GM12865 (cell line): Measurements from ENCODE around the gene KLHL41.

ENCODE experiments used
- DNase-seq: peaks from one replicate; pipeline ENCODE4 v3.0.0; 2010; ENCODE audit warnings: low read depth
- H3K4me3 ChIP-seq: 2 replicates; pipeline ENCODE4 v1.5.1; 2011; ENCODE audit warnings: mild to moderate bottlenecking, low read depth, low read length, control low read depth
- CTCF ChIP-seq: IDR thresholded peaks from 2 replicates; pipeline ENCODE4 v1.5.1; 2011; ENCODE audit warnings: low read length, control low read depth, low read depth, inconsistent platforms; ENCODE audit not compliant: insufficient read depth; ENCODE audit errors: missing control alignments

The KLHL41 gene

GRCh38 chr2:169509298-169509885, at the start of gene KLHL41:
Gene KLHL41, plus strand, starts transcription at chr2:169509702. Its CDS starts 77 bp downstream, at chr2:169509779.
- no peak within 1 kb of the TSS for H3K4me3 ChIP-seq
- no peak for TF ChIP-seq CTCF
- DNase-seq = no peak

- no peak overlapping the region for H3K4me3 ChIP-seq
Observed at GRCh38 chr2:169461143-169461542, 48.4 kb upstream of the KLHL41 start.

GRCh38 chr2:169462896-169463695, 46.4 kb upstream of the KLHL41 start:
- DNase-seq = no peak

More at GRCh38 chr2:169461143-169461542, 48.4 kb upstream of the KLHL41 start:
- peak; percentile 14 for DNase-seq
- TF ChIP-seq CTCF = no peak

GRCh38 chr2:169464466-169464865, 45.0 kb upstream of the KLHL41 start:
- DNase-seq = no peak
- TF ChIP-seq CTCF = no peak
- no peak overlapping the region for H3K4me3 ChIP-seq

More at GRCh38 chr2:169462896-169463695, 46.4 kb upstream of the KLHL41 start:
- H3K4me3 ChIP-seq = no peak overlapping the region
- TF ChIP-seq CTCF = no peak

- DNase-seq = no peak
- H3K4me3 ChIP-seq = no peak overlapping the region
- TF ChIP-seq CTCF = no peak
Observed at GRCh38 chr2:169464882-169465281, 44.6 kb upstream of the KLHL41 start.

- TF ChIP-seq CTCF = no peak
- no peak for DNase-seq
- no peak overlapping the region for H3K4me3 ChIP-seq
Observed at GRCh38 chr2:169468841-169469240, 40.7 kb upstream of the KLHL41 start.

- TF ChIP-seq CTCF = no peak
- DNase-seq = no peak
- H3K4me3 ChIP-seq = no peak overlapping the region
Observed at GRCh38 chr2:169469952-169470572, 39.4 kb upstream of the KLHL41 start.
